Measurements from ENCODE around the gene TSPYL1. TPM values are rescaled to one million over a fixed set of nuclear protein-coding genes. Genes with fewer than 3 reads are reported as not detected.

TSPYL1 gene
- total RNA-seq, 1 experiment from 2014 or later, result 35.1 TPM

- Histone ChIP-seq H4K20me1 (ENCODE audit: low read length) (peaks cover 34% of the 10 kb centered on the region), H3K27ac (ENCODE audit: low read length) (0 out of 2 replicates have a peak overlapping the region, but pooled peaks have one; percentile 77), H3K9ac (ENCODE audit: low read length) (peak overlapping the region; percentile 94), H2AFZ (ENCODE audit: low read length) (peak overlapping the region; percentile 85), H3K36me3 (ENCODE audit: low read depth, low read length) (no peaks in the 10 kb centered on the region), H3K9me2 (replicated peaks; ENCODE audit: low read length) (no peaks in the 10 kb centered on the region), H3K4me1 (ENCODE audit: insufficient read depth, low read length) (peaks cover 9% of the 10 kb centered on the region), H3K79me2 (ENCODE audit: low read length) (peaks cover 57% of the 10 kb centered on the region), H3K4me2 (ENCODE audit: low read length) (peak overlapping the region; percentile 97), H3F3A (ENCODE audit: low read length, unreplicated experiment) (no peaks in the 10 kb centered on the region), H3K27me3 (ENCODE audit: low read length) (no peaks in the 10 kb centered on the region), H3K9me3 (ENCODE audit: low read length) (no peaks in the 10 kb centered on the region), H3K4me3 (ENCODE audit: low read length) (peak overlapping the region; percentile 99)
- no peak for TF ChIP-seq EZH2phosphoT487 (IDR thresholded peaks at IDR 0.05; ENCODE audit: borderline replicate concordance, low read length)
- no peak for TF ChIP-seq EZH2 (IDR thresholded peaks at IDR 0.05; ENCODE audit: low read length, unreplicated experiment)
- no peak for TF ChIP-seq CTCF (conservative IDR thresholded peaks at IDR 0.05; ENCODE audit: low read depth, low read length)
- ChIA-PET CTCF (no interaction called here), POLR2A (ENCODE audit: unreplicated experiment) (no interaction called here)
- ATAC-seq, result peak; percentile 7
- no peak for DNase-seq
- no TSS peak for BruUV-seq (replicated peaks)
- intact Hi-C loops (cut with micrococcal nuclease), result loop anchor here (5.0 kb wide), 1 partner anchor 62 kb away; no protein-coding TSS in a partner anchor
These were observed 887 bp downstream of the TSPYL1 start for GRCh38 chr6:116278854-116279231.

- Histone ChIP-seq H3F3A (ENCODE audit: low read length, unreplicated experiment) (no peaks in the 10 kb centered on the region), H3K27ac (ENCODE audit: low read length) (no peak overlapping the region), H3K36me3 (ENCODE audit: low read depth, low read length) (peaks cover 1% of the 10 kb centered on the region; the same call in 1 of the 2 replicates), H4K20me1 (ENCODE audit: low read length) (peaks cover 34% of the 10 kb centered on the region), H2AFZ (ENCODE audit: low read length) (no peak overlapping the region), H3K4me1 (ENCODE audit: insufficient read depth, low read length) (peaks cover 9% of the 10 kb centered on the region), H3K4me2 (ENCODE audit: low read length) (peak overlapping the region; percentile 97), H3K79me2 (ENCODE audit: low read length) (peaks cover 57% of the 10 kb centered on the region), H3K4me3 (ENCODE audit: low read length) (peak overlapping the region; percentile 99), H3K9ac (ENCODE audit: low read length) (peak overlapping the region; percentile 94), H3K9me3 (ENCODE audit: low read length) (no peaks in the 10 kb centered on the region), H3K9me2 (replicated peaks; ENCODE audit: low read length) (no peaks in the 10 kb centered on the region), H3K27me3 (ENCODE audit: low read length) (no peaks in the 10 kb centered on the region)
- TF ChIP-seq EZH2 (IDR thresholded peaks at IDR 0.05; ENCODE audit: low read length, unreplicated experiment), result no peak
- no peak for TF ChIP-seq EZH2phosphoT487 (IDR thresholded peaks at IDR 0.05; ENCODE audit: borderline replicate concordance, low read length)
- TF ChIP-seq CTCF (conservative IDR thresholded peaks at IDR 0.05; ENCODE audit: low read depth, low read length), result no peak
- POLR2A ChIA-PET (ENCODE audit: unreplicated experiment), result no interaction called here
- ATAC-seq (no peak), DNase-seq (no peak)
- intact Hi-C loops (cut with micrococcal nuclease), result loop anchor here (5.0 kb wide), 1 partner anchor 61 kb away; no protein-coding TSS in a partner anchor
- CTCF ChIA-PET, result interaction anchor here (0.5 kb wide), 1 partner anchor 1206 kb away, joined by 3 read pairs; no protein-coding TSS in a partner anchor
- BruUV-seq (replicated peaks), result no TSS peak
These were observed 1.3 kb downstream of the TSPYL1 start for GRCh38 chr6:116278481-116278829.

- H4K20me1 ChIP-seq (ENCODE audit: low read length), result peaks cover 34% of the 10 kb centered on the region
- peaks cover 5% of the 10 kb centered on the region; the same call in 1 of the 2 replicates for H3K36me3 ChIP-seq (ENCODE audit: low read depth, low read length)
- intact Hi-C loops (cut with micrococcal nuclease), result loop anchor here (5.0 kb wide), 1 partner anchor 60 kb away; no protein-coding TSS in a partner anchor
- H3K79me2 ChIP-seq (ENCODE audit: low read length), result peaks cover 57% of the 10 kb centered on the region
- ChIA-PET CTCF (interaction anchor here (1.4 kb wide), 1 partner anchor 9 kb away, joined by 6 read pairs; no protein-coding TSS in a partner anchor), POLR2A (ENCODE audit: unreplicated experiment) (interaction anchor here (0.6 to 0.7 kb wide), 3 partner anchors 22 to 294 kb away, joined by 3 to 24 read pairs (median 6); partner anchors contain the start of gene RWDD1)
- TF ChIP-seq EZH2phosphoT487 (IDR thresholded peaks at IDR 0.05; ENCODE audit: borderline replicate concordance, low read length) (no peak), EZH2 (IDR thresholded peaks at IDR 0.05; ENCODE audit: low read length, unreplicated experiment) (no peak), CTCF (conservative IDR thresholded peaks at IDR 0.05; ENCODE audit: low read depth, low read length) (no peak)
- H3K27ac ChIP-seq (ENCODE audit: low read length), result no peak overlapping the region
- H3K4me3 ChIP-seq (ENCODE audit: low read length), result peak overlapping the region; percentile 99
- peak overlapping the region; percentile 94 for H3K9ac ChIP-seq (ENCODE audit: low read length)
- ATAC-seq (no peak), DNase-seq (no peak)
- BruUV-seq (replicated peaks), result no TSS peak
- H3K4me1 ChIP-seq (ENCODE audit: insufficient read depth, low read length), result peaks cover 9% of the 10 kb centered on the region
- H3K9me2 ChIP-seq (replicated peaks; ENCODE audit: low read length), result no peaks in the 10 kb centered on the region
- H3K4me2 ChIP-seq (ENCODE audit: low read length), result peak overlapping the region; percentile 97
- H3F3A ChIP-seq (ENCODE audit: low read length, unreplicated experiment), result no peaks in the 10 kb centered on the region
- H3K27me3 ChIP-seq (ENCODE audit: low read length), result no peaks in the 10 kb centered on the region
- no peak overlapping the region for H2AFZ ChIP-seq (ENCODE audit: low read length)
- no peaks in the 10 kb centered on the region for H3K9me3 ChIP-seq (ENCODE audit: low read length)
These were observed 2.6 kb downstream of the TSPYL1 start for GRCh38 chr6:116277124-116277523.

All from PC-3 (cell line).